Large intestine (tissue), 3 donors: ENCODE data around the gene PINK1. TPM values are rescaled to one million over a fixed set of nuclear protein-coding genes. Genes with fewer than 3 reads are reported as not detected.

ENCODE experiments used
- DNase-seq, 2 donors: peaks; one replicate each; pipeline versions ENCODE4 v3.0.0 to v3.0.0-alpha.2; 2013
- H3K27ac ChIP-seq: one replicate; pipeline ENCODE4 v1.5.1; 2013; ENCODE audit warnings: low read length
- H3K27me3 ChIP-seq: 2 replicates; pipeline ENCODE4 v1.6.1; 2013; ENCODE audit warnings: low read length; ENCODE audit not compliant: control insufficient read depth, insufficient read depth
- H3K36me3 ChIP-seq: 2 replicates; pipeline ENCODE4 v1.6.1; 2013; ENCODE audit warnings: low read length; ENCODE audit not compliant: control insufficient read depth, insufficient read depth
- H3K4me1 ChIP-seq: one replicate; pipeline ENCODE4 v1.6.1; 2013; ENCODE audit warnings: low read length; ENCODE audit not compliant: control insufficient read depth, insufficient read depth
- H3K4me3 ChIP-seq: one replicate; pipeline ENCODE4 v1.5.1; 2013; ENCODE audit warnings: low read length
- H3K9me3 ChIP-seq: one replicate; pipeline ENCODE4 v1.6.1; 2013; ENCODE audit warnings: mild to moderate bottlenecking, low read depth, low read length, moderate library complexity; ENCODE audit not compliant: control insufficient read depth
- WGBS: methylation state at CpG from one replicate; pipeline ENCODE4 v1.1.5; 2013; ENCODE audit warnings: low lambda C conversion rate; ENCODE audit not compliant: insufficient coverage; 5-methylcytosine and 5-hydroxymethylcytosine counted together
- polyA plus RNA-seq: library from polyadenylated mRNA; unstranded; fragments of 120-200 nt; gene quantifications from one replicate; pipeline ENCODE4 v1.2.1, GENCODE V29; 2013

PINK1 gene
- polyA plus RNA-seq, 1 donor = 36.3 TPM

DNA sequence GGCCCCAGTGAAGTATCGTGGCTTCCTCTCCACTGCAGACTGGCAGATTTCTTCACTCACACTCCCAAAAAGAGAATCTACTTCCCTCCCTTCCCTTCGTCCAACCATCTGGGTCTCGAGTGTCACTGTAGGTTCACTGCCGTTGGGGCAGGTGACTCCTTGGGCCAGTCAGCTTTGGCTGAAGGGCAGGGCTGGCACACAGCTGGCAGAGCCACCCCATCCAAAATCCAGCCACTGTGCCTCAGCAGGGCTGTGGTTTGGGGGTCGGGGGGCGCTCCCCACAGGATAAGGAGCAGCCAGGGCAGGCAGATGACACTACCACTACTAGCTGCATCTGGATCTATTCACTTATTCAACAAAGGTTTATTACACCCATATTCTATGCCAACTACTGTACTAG lies 9.8 kb downstream of the PINK1 start:
- H3K4me3 ChIP-seq = no peak overlapping the region
- no peaks in the 10 kb centered on the region for H3K9me3 ChIP-seq
- no CpG with 5 or more reads among the region's 6 CpGs for WGBS
- H3K4me1 ChIP-seq = no peaks in the 10 kb centered on the region
- H3K27ac ChIP-seq = no peak overlapping the region
- no peak for DNase-seq
- no peaks in the 10 kb centered on the region for H3K27me3 ChIP-seq
- H3K36me3 ChIP-seq = peaks cover 79% of the 10 kb centered on the region

GRCh38 chr1:20644416-20644815 lies 11.2 kb downstream of the PINK1 start:
- H3K4me3 ChIP-seq = no peak overlapping the region
- H3K36me3 ChIP-seq = peaks cover 79% of the 10 kb centered on the region
- H3K27ac ChIP-seq = no peak overlapping the region
- no peaks in the 10 kb centered on the region for H3K27me3 ChIP-seq
- no peaks in the 10 kb centered on the region for H3K4me1 ChIP-seq
- no peak for DNase-seq
- H3K9me3 ChIP-seq = no peaks in the 10 kb centered on the region
- no CpG with 5 or more reads among the region's 13 CpGs for WGBS

- H3K4me3 ChIP-seq = no peak overlapping the region
- H3K36me3 ChIP-seq = peaks cover 76% of the 10 kb centered on the region
- H3K27ac ChIP-seq = no peak overlapping the region
- DNase-seq = no peak
- H3K9me3 ChIP-seq = no peaks in the 10 kb centered on the region
- no CpG with 5 or more reads among the region's 14 CpGs for WGBS
- no peaks in the 10 kb centered on the region for H3K4me1 ChIP-seq
- no peaks in the 10 kb centered on the region for H3K27me3 ChIP-seq
These were observed 12.2 kb downstream of the PINK1 start for GRCh38 chr1:20645414-20645813.

- Histone ChIP-seq H3K4me1 (no peaks in the 10 kb centered on the region), H3K4me3 (no peak overlapping the region), H3K9me3 (no peaks in the 10 kb centered on the region), H3K36me3 (peaks cover 75% of the 10 kb centered on the region), H3K27ac (no peak overlapping the region), H3K27me3 (no peaks in the 10 kb centered on the region)
- WGBS = no CpG with 5 or more reads among the region's 13 CpGs
- DNase-seq = no peak
These were observed 15.2 kb downstream of the PINK1 start for GRCh38 chr1:20648438-20648837.

GRCh38 chr1:20648946-20649345 lies 15.7 kb downstream of the PINK1 start:
- no peak for DNase-seq
- Histone ChIP-seq H3K27ac (no peak overlapping the region), H3K27me3 (no peaks in the 10 kb centered on the region), H3K36me3 (peaks cover 77% of the 10 kb centered on the region), H3K9me3 (no peaks in the 10 kb centered on the region), H3K4me3 (no peak overlapping the region), H3K4me1 (no peaks in the 10 kb centered on the region)
- WGBS = no CpG with 5 or more reads among the region's 15 CpGs

GRCh38 chr1:20652300-20652699 lies 19.0 kb downstream of the PINK1 start:
- Histone ChIP-seq H3K36me3 (peaks cover 86% of the 10 kb centered on the region), H3K9me3 (no peaks in the 10 kb centered on the region), H3K4me1 (no peaks in the 10 kb centered on the region), H3K27me3 (no peaks in the 10 kb centered on the region), H3K27ac (no peak overlapping the region), H3K4me3 (no peak overlapping the region)
- no peak for DNase-seq
- no CpG with 5 or more reads among the region's 15 CpGs for WGBS

DNA sequence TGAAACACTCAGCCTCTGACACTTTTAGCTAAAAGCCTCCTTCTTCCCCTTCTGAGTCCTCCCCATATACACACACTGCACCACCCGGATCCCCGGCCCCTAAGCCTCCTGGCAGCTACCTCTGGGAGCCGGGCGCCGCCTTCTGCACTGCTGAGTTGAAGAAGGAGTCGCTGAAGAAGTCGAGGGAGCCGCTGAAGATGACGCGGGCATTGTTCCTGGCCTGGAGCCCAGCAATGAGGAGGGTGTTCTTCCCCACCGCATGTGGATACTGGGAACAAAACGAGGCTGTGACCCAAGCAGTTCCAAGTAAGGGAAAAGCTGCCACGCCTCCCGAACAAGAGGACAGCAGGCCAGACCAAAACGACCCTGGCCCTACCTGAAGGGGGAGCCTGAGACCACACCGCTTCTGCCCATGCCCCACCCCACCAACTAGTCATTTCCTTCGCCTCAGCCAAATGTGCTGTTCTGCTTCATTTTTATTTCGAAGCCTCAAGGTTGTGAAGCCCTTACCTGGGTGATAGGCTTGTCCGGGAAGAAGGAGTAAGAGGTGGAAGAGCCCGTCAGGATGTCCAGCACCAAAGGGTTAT lies 20.9 kb downstream of the PINK1 start:
- H3K36me3 ChIP-seq = peaks cover 82% of the 10 kb centered on the region
- H3K27me3 ChIP-seq = no peaks in the 10 kb centered on the region
- H3K9me3 ChIP-seq = no peaks in the 10 kb centered on the region
- H3K27ac ChIP-seq = no peak overlapping the region
- WGBS = no CpG with 5 or more reads among the region's 20 CpGs
- no peaks in the 10 kb centered on the region for H3K4me1 ChIP-seq
- no peak for DNase-seq
- H3K4me3 ChIP-seq = no peak overlapping the region

DNA sequence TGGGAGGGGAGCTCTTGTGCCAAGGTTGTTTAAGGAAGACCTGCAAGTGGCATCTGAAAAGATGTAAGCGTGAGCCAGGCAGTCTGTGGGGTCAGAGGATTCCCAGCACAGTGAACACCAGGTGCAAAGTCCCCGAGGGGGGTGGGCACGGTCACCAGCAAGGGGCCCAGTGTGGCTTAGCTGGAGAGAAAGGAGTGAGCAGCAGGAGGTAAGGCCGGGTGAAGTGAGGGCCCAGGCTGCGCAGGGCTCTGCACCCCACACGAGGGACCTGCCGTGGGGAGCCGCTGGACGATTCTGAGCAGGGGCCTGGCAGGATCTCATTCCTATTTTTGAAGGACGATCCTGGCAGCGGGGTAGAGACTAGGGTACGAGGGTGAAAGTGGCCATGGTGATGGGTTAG lies 23.8 kb downstream of the PINK1 start:
- Histone ChIP-seq H3K4me3 (no peak overlapping the region), H3K4me1 (peaks cover 7% of the 10 kb centered on the region), H3K9me3 (peaks cover 5% of the 10 kb centered on the region), H3K27ac (no peak overlapping the region), H3K36me3 (peaks cover 64% of the 10 kb centered on the region), H3K27me3 (no peaks in the 10 kb centered on the region)
- DNase-seq = no peak
- WGBS = no CpG with 5 or more reads among the region's 12 CpGs

- WGBS = 100% methylated on average over 1 of the region's 16 CpGs
- DNase-seq = no peak
- H3K27me3 ChIP-seq = no peaks in the 10 kb centered on the region
- H3K27ac ChIP-seq = no peak overlapping the region
- H3K9me3 ChIP-seq = peaks cover 5% of the 10 kb centered on the region
- no peak overlapping the region for H3K4me3 ChIP-seq
- H3K4me1 ChIP-seq = peaks cover 13% of the 10 kb centered on the region
- peaks cover 51% of the 10 kb centered on the region for H3K36me3 ChIP-seq
These were observed 25.1 kb downstream of the PINK1 start for GRCh38 chr1:20658166-20658915.

DNA sequence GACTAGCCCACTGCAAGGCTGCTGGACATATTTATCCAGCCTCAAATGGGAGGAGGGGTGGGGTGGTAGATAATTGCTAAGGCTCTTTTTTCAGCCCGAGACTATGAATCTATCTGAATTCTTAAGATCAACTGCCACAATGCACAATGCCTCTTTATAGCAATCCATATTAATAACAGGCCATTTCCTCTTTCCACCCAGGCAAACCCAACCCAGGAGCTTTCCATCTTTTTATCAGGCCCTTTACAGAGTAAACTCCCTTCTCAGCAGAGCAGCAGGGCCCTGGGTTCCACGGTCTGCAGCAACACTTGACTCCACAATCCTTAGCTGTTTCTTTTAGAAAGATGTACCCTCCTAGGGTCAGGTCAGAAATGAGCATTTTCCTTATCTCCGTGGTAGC lies 27.1 kb downstream of the PINK1 start:
- no peak for DNase-seq
- peaks cover 13% of the 10 kb centered on the region for H3K4me1 ChIP-seq
- H3K36me3 ChIP-seq = peaks cover 34% of the 10 kb centered on the region
- no peaks in the 10 kb centered on the region for H3K27me3 ChIP-seq
- peak overlapping the region; percentile 98 for H3K4me3 ChIP-seq
- H3K9me3 ChIP-seq = peaks cover 5% of the 10 kb centered on the region
- WGBS = no CpG with 5 or more reads among the region's 3 CpGs
- no peak overlapping the region for H3K27ac ChIP-seq

DNA sequence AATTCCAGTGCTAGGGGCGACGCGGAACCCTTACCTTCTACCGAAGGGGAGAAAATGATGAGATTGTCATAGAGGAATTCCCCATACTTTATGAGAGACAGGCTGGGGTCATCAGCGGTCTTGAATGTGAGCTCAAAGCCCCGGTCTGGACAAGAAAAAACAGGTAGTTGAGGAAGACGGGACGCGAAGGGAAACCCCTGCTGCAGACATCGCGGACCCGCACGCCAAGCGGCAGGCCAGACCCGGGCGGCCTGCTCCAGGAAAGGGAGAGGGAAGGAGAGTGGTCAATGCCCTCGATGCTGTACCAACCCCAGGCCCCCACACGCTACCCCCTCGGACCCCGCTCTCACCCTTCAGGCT lies 27.6 kb downstream of the PINK1 start:
- Histone ChIP-seq H3K27me3 (no peaks in the 10 kb centered on the region), H3K4me3 (peak overlapping the region; percentile 98), H3K27ac (peak overlapping the region; percentile 39), H3K4me1 (peaks cover 13% of the 10 kb centered on the region), H3K36me3 (peaks cover 30% of the 10 kb centered on the region), H3K9me3 (peaks cover 5% of the 10 kb centered on the region)
- no CpG with 5 or more reads among the region's 20 CpGs for WGBS
- DNase-seq = peak in 1 of 2 donors; percentile 31
